Stimulated activated CD4-positive, alpha-beta T cell treated with anti-CD3 and anti-CD28 coated beads, Interleukin-15, amount 100 ng/mL, for 24 hours (primary cell): Measurements from ENCODE around the gene RUNX2.

ENCODE experiments used
- DNase-seq: peaks from one replicate; pipeline ENCODE4 v3.0.0-alpha.2; 2020

RUNX2 gene

DNA sequence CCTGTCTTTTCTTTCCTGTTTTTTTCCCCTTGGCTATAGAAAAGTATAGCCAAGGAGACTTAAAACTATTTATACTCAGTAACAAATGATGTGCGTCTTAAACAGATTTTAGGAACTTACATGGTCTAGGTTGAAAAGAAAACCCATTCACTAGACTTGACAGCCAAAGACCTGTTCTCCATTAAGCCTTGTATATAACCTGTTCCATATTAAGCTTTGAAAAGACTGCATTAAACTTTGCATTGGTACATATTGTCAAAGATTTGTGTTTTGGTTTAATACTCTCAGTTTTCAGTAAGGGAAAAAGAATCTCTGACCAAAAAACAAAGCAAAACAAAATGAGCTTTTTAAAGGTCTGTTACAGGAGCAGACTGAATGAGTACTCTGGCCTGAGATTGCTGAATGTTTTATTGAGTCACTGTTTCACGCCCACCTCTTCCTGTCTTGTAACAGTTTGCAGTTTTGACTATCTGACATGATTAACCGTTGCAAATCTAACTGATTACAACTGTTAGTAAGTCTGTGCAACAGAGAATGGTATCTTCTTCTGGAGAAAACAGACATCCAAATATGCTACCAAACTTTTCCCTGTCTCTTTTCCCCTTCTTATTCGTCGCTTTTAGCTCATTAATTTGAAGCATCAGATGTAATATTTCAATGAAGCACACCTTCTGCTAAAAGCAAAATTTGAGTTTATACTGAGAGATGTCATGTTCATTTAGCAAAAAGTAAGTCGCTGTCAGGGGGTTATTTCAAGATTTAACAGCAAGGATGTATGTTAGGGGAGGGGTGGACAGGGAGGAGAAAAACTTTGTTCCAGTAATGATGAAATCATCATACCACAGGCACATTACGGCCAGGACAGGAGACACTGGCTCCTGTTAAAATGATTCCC is 108.7 kb downstream of the RUNX2 start:
- peak; percentile 53 for DNase-seq

DNA sequence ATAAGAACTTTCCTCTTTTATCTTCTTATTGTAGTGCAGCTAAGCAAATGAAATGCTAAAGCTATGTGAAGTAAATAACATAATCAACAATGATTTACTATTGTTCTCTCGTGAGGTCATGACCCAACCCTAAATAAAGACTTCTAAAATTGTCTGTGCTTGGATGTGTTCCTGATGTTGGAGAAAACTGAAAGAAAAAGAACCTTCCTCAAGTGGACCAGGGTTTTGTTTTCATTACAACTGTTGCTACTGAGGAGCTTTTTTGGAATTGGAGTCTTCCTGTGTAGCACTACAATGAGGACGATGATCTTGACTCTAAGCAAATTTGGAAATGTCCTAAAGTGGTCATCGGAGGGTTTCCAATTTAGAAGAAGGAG is 109.3 kb downstream of the RUNX2 start:
- no peak for DNase-seq

- no peak for DNase-seq
Observed at GRCh38 chr6:45438151-45438550, 110.0 kb downstream of the RUNX2 start.

DNA sequence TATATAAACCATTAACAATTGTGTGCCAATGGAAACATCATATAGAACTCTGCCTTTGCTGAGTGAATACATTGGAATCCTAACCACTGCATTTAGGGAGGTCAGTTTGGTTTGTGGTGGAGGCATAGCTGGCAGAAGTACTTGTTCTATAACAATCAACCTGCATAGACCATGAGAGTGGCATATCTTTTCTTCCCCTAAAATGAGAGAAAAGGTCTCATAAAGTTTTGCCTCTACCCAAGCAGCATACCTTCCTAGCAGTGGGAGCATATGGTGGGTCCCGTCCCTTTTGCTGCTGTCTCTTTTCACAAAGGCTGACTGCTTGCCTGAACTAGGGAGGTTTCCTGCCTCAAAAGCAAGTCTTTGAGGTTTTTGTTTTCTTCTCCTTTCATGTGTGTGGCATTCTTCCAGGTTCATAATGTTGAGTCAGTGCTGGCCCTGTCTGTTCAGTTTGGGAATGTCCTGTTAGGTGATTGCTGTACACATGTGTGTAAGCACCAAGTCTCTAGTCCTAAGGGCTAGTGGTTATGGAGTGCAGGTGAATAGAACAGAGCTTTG is 110.8 kb downstream of the RUNX2 start:
- no peak for DNase-seq

DNA sequence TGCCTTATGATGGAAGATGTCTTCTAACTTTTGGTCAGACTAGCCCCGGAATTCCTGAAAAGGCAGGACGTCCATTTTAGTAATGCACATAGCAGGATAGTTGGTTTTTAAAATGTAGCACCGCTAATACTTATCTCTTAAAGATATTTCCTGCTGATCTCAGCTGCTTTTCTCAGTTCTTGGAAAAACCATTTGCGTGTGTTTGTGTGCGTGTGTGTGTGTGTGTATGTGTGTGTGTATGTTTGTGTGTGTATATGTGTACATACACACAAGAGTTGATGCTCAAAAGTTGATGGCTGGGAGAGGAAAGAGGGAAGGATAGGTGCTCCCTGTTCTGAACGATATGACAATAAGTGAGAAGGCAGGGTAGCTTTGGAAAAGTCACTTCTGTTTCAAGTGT is 111.3 kb downstream of the RUNX2 start:
- no peak for DNase-seq

DNA sequence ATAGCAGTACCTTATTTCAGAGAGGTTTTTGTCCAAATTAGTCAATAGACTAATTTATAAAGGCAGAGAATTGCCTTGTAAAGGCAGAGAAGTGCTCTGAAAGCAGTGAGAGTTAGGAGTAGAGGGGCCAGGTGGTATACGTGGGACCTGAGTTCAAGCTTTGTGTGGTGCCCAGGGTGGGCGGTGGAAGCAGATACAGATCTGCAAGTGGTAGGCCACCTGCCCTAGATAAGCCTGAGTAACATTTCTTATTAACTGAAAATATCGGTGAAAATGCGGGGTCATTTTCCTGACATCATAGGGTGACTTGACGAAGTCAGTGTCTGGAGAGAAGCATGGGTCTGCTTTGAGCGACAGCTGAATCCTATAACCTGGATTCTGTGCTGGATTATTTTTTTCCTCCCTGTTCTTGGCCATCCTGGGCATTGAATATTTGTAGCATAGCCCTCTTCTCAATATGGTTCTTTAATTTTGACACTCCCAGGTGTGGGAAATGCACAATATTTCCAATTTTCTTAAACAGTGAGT is 111.8 kb downstream of the RUNX2 start:
- DNase-seq, result no peak

DNA sequence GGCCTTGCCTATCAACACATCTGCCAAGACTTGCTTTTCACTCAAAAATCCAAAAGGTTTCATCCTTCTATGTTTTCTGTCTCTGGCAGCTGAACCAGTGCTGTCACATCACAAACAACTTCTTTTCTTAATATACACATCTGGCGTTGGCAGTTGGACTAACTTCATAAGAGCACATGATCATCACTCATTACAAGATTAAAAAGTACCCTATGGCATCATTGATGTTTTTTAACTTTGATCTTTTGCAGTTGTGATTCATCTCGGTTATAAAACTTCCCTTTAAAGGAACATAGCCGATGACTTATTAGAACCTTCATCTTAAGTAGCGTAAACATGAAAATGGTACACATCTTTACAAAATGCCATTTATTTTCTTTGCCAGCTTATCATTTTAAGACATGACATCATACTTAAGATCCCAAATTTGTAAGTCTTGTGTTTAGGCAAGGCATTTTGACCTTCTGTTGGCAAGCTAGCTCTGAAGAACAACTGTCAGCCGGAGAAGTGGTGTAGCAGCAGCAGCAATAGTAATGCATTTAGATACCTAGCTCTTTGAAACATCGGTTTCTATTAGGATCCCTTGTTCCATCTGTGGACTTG is 113.8 kb downstream of the RUNX2 start:
- DNase-seq, result no peak

DNA sequence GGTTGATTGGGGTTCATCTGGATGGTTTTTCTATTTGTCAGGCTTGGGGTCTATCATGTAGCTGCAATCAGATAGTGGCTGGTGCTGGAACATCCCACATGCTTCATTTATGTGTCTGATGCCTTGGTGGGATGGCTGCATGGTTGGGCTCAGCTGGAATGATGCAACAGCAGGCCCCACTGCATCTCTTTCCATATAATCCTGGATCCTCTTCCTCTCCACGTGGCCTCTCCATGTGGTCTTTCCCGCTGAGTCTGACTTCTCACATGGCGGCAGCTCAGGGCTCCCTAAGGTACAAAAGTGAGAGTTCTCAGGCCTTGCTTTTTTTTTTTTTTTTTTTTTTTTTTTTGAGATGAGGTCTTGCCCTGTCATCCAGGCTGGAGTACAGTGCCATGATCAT is 114.6 kb downstream of the RUNX2 start:
- no peak for DNase-seq

DNA sequence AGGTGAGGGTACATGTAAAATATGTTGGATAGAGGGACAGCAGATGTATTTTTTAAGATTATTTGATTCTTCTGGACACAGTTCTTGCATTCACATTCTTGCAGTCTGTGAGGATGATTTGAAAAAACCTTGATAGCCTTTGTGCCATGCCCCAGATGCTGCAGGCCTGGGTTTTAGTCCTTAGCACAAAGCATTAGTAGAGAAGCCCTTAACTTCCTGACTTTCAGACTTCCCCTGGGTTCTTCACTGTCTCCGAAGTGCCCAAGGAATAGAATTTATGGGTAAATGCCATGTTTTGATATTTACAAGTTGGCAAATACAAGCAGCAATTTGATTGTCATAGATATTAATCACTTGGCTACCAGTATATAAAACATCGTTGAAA is 117.2 kb downstream of the RUNX2 start:
- DNase-seq, result no peak

- peak; percentile 51 for DNase-seq
Observed at GRCh38 chr6:45445749-45446549, 117.8 kb downstream of the RUNX2 start.

- DNase-seq, result no peak
Observed at GRCh38 chr6:45447005-45447404, 118.9 kb downstream of the RUNX2 start.

- DNase-seq, result no peak
Observed at GRCh38 chr6:45447716-45448115, 119.6 kb downstream of the RUNX2 start.

GRCh38 chr6:45448417-45449389 is 120.6 kb downstream of the RUNX2 start:
- no peak for DNase-seq

GRCh38 chr6:45450132-45450531 is 122.0 kb downstream of the RUNX2 start:
- no peak for DNase-seq

DNA sequence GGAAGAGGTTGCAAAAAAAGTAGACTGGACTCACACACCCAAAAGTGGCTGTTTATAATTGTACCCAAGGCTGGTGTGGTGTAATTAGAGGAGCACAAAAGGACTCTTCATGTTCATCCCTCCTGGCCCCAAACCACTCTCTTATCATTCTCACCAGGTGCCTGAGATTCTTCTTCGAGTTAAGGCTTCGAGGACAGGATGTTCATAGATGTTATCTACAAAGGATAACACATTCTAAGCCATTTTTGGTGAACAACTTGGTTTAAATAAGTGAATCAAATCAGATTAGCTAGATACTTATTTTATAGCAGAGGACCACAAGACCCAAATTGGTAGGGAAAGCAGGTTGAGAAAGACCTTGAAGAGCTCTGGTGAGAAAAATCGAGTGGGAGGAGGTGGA is 122.7 kb downstream of the RUNX2 start:
- DNase-seq, result no peak

DNA sequence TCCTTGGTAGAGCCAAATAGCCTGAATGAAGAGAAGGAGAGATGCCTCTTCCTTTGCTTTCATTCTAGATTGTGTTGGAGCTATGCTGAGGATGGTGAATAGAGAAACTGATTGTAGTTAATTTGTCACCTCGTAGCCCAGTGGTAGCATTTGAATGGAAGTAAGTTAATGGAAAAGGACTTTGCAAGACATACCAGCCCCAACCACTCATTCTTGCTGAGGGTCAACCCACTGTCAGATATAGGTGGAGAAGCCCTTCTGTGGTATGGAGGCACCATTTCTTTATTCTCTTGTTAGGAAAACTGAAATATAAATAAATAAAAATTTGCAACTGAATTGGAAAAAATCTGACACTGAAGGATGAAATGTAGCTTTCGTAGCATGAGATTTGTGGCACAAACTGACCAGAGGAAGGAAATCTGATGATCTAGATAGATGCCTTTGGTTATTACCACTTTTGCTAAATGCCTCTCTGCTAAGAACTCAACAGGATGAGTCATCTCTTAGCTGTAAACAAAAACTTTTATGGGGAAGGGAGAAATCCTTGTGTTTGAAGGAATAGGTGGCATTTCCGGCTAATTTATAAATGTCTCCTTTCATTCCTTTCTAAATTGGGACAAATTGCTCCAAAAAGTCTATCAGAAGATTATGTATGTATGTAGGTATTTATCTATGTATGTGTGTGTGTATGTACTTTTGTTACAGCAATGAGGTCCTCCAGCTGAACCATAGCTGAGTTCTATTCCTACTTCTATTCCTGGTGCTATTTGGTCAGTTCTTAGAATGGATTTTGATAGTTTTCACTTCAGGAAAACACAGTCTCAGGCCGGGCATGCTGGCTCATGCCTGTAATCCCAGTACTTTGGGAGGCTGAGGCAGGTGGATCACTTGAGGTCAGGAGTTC is 126.1 kb downstream of the RUNX2 start:
- DNase-seq, result no peak

DNA sequence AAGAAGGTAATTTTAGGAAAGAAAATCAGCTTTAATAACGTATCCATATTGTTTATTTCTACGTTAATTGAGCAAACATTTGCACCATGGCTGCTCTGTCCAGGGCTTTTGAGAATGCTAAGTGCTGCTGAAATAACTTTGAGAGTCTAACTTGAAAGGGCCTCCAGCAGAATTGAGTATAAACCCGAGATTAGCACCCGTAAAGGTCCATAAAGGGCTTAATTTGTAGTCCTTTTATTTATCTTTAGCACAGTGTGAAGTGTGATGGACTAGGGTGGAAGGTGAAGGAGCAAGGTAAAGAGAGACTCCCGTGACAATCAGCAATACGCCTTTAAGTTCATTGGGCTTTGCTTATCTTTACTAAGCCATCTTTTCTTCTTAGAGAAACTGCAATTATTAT is 127.3 kb downstream of the RUNX2 start:
- DNase-seq, result no peak

DNA sequence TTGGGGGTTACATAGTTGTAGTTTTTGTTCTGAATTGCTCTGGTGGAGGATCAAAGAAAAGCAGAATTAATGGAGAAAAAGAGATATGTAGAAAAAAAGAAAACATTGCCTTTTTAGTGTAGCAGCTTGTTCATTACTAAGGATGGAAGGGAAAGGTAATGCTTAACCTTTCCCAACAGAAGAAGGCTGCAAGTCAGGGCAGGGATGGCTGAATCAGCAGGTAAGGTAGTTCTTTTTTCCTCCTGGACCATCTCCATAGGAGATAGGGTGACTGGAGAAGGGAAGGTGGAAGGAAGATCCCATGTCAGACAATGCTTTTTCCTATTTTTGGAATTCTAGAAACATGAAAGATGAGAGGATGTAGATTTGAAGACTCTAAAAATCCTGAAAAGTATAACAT is 129.0 kb downstream of the RUNX2 start:
- no peak for DNase-seq

GRCh38 chr6:45458672-45459071 is 130.5 kb downstream of the RUNX2 start:
- DNase-seq, result no peak

DNA sequence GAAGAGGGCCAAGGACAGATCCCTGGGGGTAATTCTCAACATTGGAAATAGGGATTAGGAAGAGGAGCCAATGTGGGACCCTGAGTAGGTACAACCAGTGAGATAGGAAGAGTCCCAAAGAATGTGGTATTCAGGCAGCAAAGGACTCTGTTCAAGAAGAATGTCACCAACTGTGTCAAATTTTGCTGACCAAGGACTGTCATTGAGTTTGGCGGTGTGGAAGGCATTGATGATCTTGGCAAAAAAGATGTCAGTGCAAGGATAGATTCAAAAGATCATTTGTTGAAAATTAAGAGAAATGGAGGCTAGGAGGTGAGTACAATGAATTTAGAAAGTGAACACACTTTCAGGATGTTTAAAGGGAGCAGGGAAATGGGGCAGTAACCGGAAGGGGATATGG is 132.0 kb downstream of the RUNX2 start:
- DNase-seq, result no peak

- DNase-seq, result no peak
Observed at GRCh38 chr6:45461486-45461885, 133.4 kb downstream of the RUNX2 start.
